Lower lobe of right lung (tissue), 2 donors: ENCODE data around the gene PRR5L. TPM values are rescaled to one million over a fixed set of nuclear protein-coding genes. Genes with fewer than 3 reads are reported as not detected.

Experiments
- ATAC-seq, 2 donors: fragments of 200-7000 bp; cut with Tn5 transposase; one replicate each; pipeline ENCODE4 v1.9.1; 2020 to 2022; ENCODE audit warnings: mild to moderate bottlenecking in 2 of 2, moderate library complexity in 2 of 2
- DNase-seq: peaks from one replicate; pipeline ENCODE4 v3.0.0-alpha.2; 2020
- H3K27ac ChIP-seq: fragments of 200-600 bp; one replicate; pipeline ENCODE4 v1.8.0; 2022
- H3K27me3 ChIP-seq: fragments of 200-600 bp; one replicate; pipeline ENCODE4 v1.8.0; 2022; ENCODE audit warnings: low read depth
- H3K36me3 ChIP-seq: fragments of 200-600 bp; one replicate; pipeline ENCODE4 v1.8.0; 2022; ENCODE audit warnings: mild to moderate bottlenecking
- H3K4me1 ChIP-seq: fragments of 200-600 bp; one replicate; pipeline ENCODE4 v1.8.0; 2022
- H3K4me3 ChIP-seq: fragments of 200-600 bp; one replicate; pipeline ENCODE4 v1.8.0; 2022; ENCODE audit warnings: mild to moderate bottlenecking
- H3K9me3 ChIP-seq: fragments of 200-600 bp; one replicate; pipeline ENCODE4 v1.8.0; 2022
- intact Hi-C: fragments of 100-400 bp; cut with DNase I; formaldehyde crosslinking; loops from one replicate; pipeline ENCODE4 v1.11.0; 2022
- total RNA-seq: library from RNA; stranded (reverse); fragmentation: NEBNext Ultra II Directional; extraction: Animal tissue kit (Norgen Biotek cat#: 25700); gene quantifications from one replicate; pipeline ENCODE4 v1.2.1, GENCODE V29; 2021
- TF ChIP-seq, protein P1 (sequence below): fragments of 200-600 bp; IDR thresholded peaks from one replicate; pipeline ENCODE4 v1.8.0; 2022; ENCODE audit warnings: antibody characterized with exemption, mild to moderate bottlenecking
- donor health status: DM: no; HTN: yes; CAD: no; lungs with severe emphysema.

Gene PRR5L
- total RNA-seq, 1 donor from 2014 or later, result 24.9 TPM

GRCh38 chr11:36449561-36450096, 153.5 kb downstream of the PRR5L start:
- Histone ChIP-seq H3K9me3 (no peaks in the 10 kb centered on the region), H3K4me1 (peaks cover 40% of the 10 kb centered on the region), H3K36me3 (peaks cover 5% of the 10 kb centered on the region), H3K27ac (peak overlapping the region; percentile 25), H3K27me3 (no peaks in the 10 kb centered on the region), H3K4me3 (peak overlapping the region; percentile 23)
- ATAC-seq, result no peak
- TF ChIP-seq, protein P1, sequence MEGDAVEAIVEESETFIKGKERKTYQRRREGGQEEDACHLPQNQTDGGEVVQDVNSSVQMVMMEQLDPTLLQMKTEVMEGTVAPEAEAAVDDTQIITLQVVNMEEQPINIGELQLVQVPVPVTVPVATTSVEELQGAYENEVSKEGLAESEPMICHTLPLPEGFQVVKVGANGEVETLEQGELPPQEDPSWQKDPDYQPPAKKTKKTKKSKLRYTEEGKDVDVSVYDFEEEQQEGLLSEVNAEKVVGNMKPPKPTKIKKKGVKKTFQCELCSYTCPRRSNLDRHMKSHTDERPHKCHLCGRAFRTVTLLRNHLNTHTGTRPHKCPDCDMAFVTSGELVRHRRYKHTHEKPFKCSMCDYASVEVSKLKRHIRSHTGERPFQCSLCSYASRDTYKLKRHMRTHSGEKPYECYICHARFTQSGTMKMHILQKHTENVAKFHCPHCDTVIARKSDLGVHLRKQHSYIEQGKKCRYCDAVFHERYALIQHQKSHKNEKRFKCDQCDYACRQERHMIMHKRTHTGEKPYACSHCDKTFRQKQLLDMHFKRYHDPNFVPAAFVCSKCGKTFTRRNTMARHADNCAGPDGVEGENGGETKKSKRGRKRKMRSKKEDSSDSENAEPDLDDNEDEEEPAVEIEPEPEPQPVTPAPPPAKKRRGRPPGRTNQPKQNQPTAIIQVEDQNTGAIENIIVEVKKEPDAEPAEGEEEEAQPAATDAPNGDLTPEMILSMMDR, result no peak
- DNase-seq, result no peak
- intact Hi-C loops, result no loop called here

- Histone ChIP-seq H3K4me3 (peak overlapping the region; percentile 23), H3K4me1 (peaks cover 45% of the 10 kb centered on the region), H3K27me3 (no peaks in the 10 kb centered on the region), H3K9me3 (no peaks in the 10 kb centered on the region), H3K36me3 (peaks cover 5% of the 10 kb centered on the region), H3K27ac (peak overlapping the region; percentile 25)
- TF ChIP-seq, protein P1, result no peak
- intact Hi-C loops, result no loop called here
- ATAC-seq, result peak; percentile 67 to 81
- DNase-seq, result no peak
Measured at GRCh38 chr11:36450110-36450572, 154.1 kb downstream of the PRR5L start.

- Histone ChIP-seq H3K4me1 (peaks cover 54% of the 10 kb centered on the region), H3K9me3 (no peaks in the 10 kb centered on the region), H3K36me3 (peaks cover 7% of the 10 kb centered on the region), H3K27ac (no peak overlapping the region), H3K4me3 (no peak overlapping the region), H3K27me3 (no peaks in the 10 kb centered on the region)
- ATAC-seq (no peak), DNase-seq (no peak)
- TF ChIP-seq, protein P1, result no peak
- intact Hi-C loops, result no loop called here
Measured at GRCh38 chr11:36451045-36451444, 155.0 kb downstream of the PRR5L start.

GRCh38 chr11:36451681-36452080, 155.6 kb downstream of the PRR5L start:
- TF ChIP-seq, protein P1, result no peak
- Histone ChIP-seq H3K27ac (no peak overlapping the region), H3K9me3 (no peaks in the 10 kb centered on the region), H3K4me3 (no peak overlapping the region), H3K27me3 (no peaks in the 10 kb centered on the region), H3K4me1 (peaks cover 59% of the 10 kb centered on the region), H3K36me3 (peaks cover 13% of the 10 kb centered on the region)
- ATAC-seq, result no peak
- intact Hi-C loops, result no loop called here
- DNase-seq, result no peak

DNA sequence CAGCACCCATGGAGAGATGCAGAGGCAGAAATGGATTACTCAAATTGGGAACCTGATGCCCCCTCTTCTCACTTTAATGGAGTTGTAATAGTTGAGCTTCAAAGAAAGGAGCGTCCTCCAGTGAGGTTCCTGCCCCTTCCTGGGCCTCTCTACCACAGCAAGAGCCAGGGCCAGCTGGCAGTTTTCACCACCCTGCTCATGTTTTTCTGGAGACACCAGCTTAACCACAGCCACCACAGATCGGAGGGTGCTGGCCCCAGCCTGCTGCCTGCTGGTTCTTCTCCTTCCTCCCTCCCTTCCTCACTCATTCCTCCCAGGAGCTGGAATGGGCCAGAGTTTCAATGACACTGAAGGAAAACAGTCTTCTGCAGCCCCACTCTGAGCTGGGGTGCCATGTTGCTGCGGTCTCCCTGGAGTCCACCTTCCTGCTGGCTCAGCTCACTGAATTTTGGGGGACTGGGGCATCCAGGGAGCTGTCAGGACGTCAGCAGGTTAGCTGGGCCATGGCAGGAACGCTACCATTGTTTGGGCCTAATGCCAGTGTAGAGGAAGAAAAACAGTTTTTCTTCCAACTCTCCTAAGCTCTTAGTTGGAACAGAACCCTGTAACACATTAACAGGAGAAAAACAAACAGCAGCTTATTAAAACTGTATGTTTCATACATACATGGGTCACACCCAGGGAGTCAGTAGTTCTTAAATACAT, 156.3 kb downstream of the PRR5L start:
- Histone ChIP-seq H3K36me3 (peaks cover 16% of the 10 kb centered on the region), H3K4me1 (peaks cover 54% of the 10 kb centered on the region), H3K27ac (no peak overlapping the region), H3K27me3 (no peaks in the 10 kb centered on the region), H3K9me3 (no peaks in the 10 kb centered on the region), H3K4me3 (no peak overlapping the region)
- DNase-seq (no peak), ATAC-seq (no peak)
- intact Hi-C loops, result no loop called here
- TF ChIP-seq, protein P1, result no peak
